CD4-positive, alpha-beta T cell (primary cell): Measurements from ENCODE around the gene CAMK4. TPM values are rescaled to one million over a fixed set of nuclear protein-coding genes. Genes with fewer than 3 reads are reported as not detected.

Source experiments
- ATAC-seq: fragments of 200-7000 bp; cut with Tn5 transposase; one replicate; pipeline ENCODE4 v1.10.0; 2022; ENCODE audit warnings: mild to moderate bottlenecking; ENCODE audit not compliant: poor library complexity
- CTCF ChIA-PET: fragments of 350-600 bp; sonication (Branson Sonifier 250); formaldehyde crosslinking; loops from one replicate; lab custom pipeline; 2021; ENCODE audit warnings: antibody characterized with exemption, inconsistent platforms; lab: Charles Lee
- POLR2A ChIA-PET: fragments of 350-600 bp; sonication (Branson Sonifier 250); formaldehyde crosslinking; loops from one replicate; lab custom pipeline; 2021; ENCODE audit warnings: antibody characterized with exemption, inconsistent platforms; lab: Charles Lee
- DNase-seq, 14 experiments: peaks; one replicate each; pipeline ENCODE4 v3.0.0-alpha.2; 2013 to 2020; ENCODE audit warnings: mixed read lengths in 2 of 14
- H3K27ac ChIP-seq, 2 donors: one replicate each; pipeline versions ENCODE4 v1.5.1 to v1.7.0; 2013; ENCODE audit warnings: low read length in 2 of 2, low read depth in 1 of 2, mild to moderate bottlenecking in 1 of 2
- H3K27me3 ChIP-seq, 2 experiments: 1 replicate in 1 of 2; 2 replicates in 1 of 2; pipeline versions ENCODE4 v1.6.1 to v1.7.0; 2013; ENCODE audit warnings: low read length in 2 of 2, control low read depth in 1 of 2, mild to moderate bottlenecking in 1 of 2, moderate library complexity in 1 of 2; ENCODE audit not compliant: insufficient read depth in 2 of 2, control insufficient read depth in 1 of 2
- H3K36me3 ChIP-seq: one replicate; pipeline ENCODE4 v1.6.1; 2013; ENCODE audit warnings: low read length, control low read depth; ENCODE audit not compliant: insufficient read depth
- H3K4me1 ChIP-seq: one replicate; pipeline ENCODE4 v1.6.1; 2013; ENCODE audit warnings: low read length, control low read depth; ENCODE audit not compliant: insufficient read depth
- H3K4me3 ChIP-seq: one replicate; pipeline ENCODE4 v1.5.1; 2013; ENCODE audit warnings: mild to moderate bottlenecking, low read length, moderate library complexity
- H3K9me3 ChIP-seq, 2 experiments: 1 replicate in 1 of 2; 2 replicates in 1 of 2; pipeline versions ENCODE4 v1.6.1 to v1.7.0; 2013; ENCODE audit warnings: low read length in 2 of 2, mild to moderate bottlenecking in 2 of 2, control low read depth in 1 of 2, moderate library complexity in 1 of 2; ENCODE audit not compliant: control insufficient read depth in 1 of 2, insufficient read depth in 1 of 2
- H3K27ac Mint-ChIP-seq: one replicate; pipeline ENCODE4 v1.8.0; 2020; ENCODE audit warnings: mixed read lengths
- H3K27me3 Mint-ChIP-seq: one replicate; pipeline ENCODE4 v1.8.0; 2021; ENCODE audit warnings: mixed read lengths
- H3K36me3 Mint-ChIP-seq: one replicate; pipeline ENCODE4 v1.8.0; 2021; ENCODE audit warnings: low read depth, mixed read lengths
- H3K4me1 Mint-ChIP-seq: one replicate; pipeline ENCODE4 v1.8.0; 2021; ENCODE audit warnings: low read depth, mixed read lengths
- H3K4me3 Mint-ChIP-seq: one replicate; pipeline ENCODE4 v1.8.0; 2020; ENCODE audit warnings: mild to moderate bottlenecking, mixed read lengths
- H3K9me3 Mint-ChIP-seq: one replicate; pipeline ENCODE4 v1.8.0; 2020; ENCODE audit warnings: mixed read lengths
- intact Hi-C, 2 experiments: fragments of 100-400 bp; cut with DNase I in 1 of 2; cut with micrococcal nuclease in 1 of 2; formaldehyde crosslinking; loops; one replicate each; pipeline versions ENCODE4 v1.15.1 to v1.9.0; 2023 to 2025; cut with DNase I, micrococcal nuclease
- total RNA-seq, 174 experiments: library from RNA in 2 of 174; stranded (reverse) in 2 of 174; gene quantifications; one replicate each; pipeline ENCODE4 v1.2.3 and lab custom pipeline; 2021 to 2026
- TF ChIP-seq, protein P1 (sequence below): fragments of 200-600 bp; IDR thresholded peaks from one replicate; pipeline ENCODE4 v1.8.0; 2022; ENCODE audit warnings: antibody characterized with exemption, mild to moderate bottlenecking

The CAMK4 gene
- total RNA-seq, 2 experiments from 2014 or later, result 202 to 225 TPM

DNA sequence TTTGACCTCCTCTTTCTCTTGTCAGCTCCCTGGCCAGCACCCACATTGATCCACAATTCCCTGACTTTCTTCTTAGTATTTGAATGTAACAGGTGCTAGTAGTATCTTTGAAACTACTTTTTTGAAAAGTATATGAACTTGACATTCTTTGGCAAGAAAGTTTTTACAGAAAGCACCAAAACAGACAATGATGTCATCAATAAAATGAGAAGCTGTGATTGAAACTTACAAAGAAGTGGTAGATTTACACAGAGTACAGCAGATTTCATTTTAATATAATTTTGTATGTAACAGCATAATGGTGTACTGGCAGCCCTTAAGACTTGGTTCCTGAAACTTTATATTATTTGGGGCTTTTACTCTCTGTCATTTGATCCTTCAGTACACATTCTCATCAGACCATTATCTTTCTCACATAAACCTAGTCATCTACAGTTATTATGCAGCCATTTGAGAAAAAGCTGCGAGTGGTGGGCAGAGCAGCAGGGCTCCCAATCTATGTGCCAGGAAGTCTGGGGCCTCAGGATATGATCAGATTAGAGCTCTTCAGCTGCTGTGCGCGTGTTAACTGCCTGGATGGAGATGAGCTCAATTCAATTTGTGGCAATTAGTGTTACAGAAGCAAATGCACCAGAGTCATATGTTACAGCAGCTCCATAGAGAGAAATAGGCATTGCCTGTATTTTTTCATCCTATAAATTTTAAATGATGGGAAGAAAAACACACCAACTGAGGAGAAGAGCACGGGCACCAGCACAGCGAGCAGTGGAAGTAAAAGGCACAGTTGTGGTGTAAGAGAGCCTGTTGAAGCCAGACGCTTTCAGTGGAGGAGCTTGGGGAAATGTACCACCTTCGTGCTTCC lies 162.0 kb downstream of the CAMK4 start:
- POLR2A ChIA-PET, result interaction anchor here (1.1 kb wide), 1 partner anchor 162 kb away, joined by 4 read pairs; the partner anchor contains the start of gene CAMK4
- intact Hi-C loops, result loop anchor here in 1 of 2 experiments (10.0 kb wide), 1 partner anchor 231 kb away; no protein-coding TSS in a partner anchor

GRCh38 chr5:111386832-111387162 lies 162.6 kb downstream of the CAMK4 start:
- Histone ChIP-seq H3K27me3 (no peaks in the 10 kb centered on the region), H3K4me1 (no peaks in the 10 kb centered on the region), H3K9me3 (no peaks in the 10 kb centered on the region), H3K4me3 (no peak overlapping the region), H3K36me3 (peaks cover 54% of the 10 kb centered on the region), H3K27ac (no peak overlapping the region)
- Mint-ChIP-seq H3K4me1 (peaks cover 23% of the 10 kb centered on the region), H3K4me3 (no peak overlapping the region), H3K36me3 (peaks cover 6% of the 10 kb centered on the region), H3K27me3 (no peaks in the 10 kb centered on the region), H3K27ac (no peak overlapping the region), H3K9me3 (no peaks in the 10 kb centered on the region)
- ATAC-seq (no peak), DNase-seq (no peak)
- ChIA-PET POLR2A (interaction anchor here (1.1 kb wide), 1 partner anchor 163 kb away, joined by 4 read pairs; the partner anchor contains the start of gene CAMK4), CTCF (interaction anchor here (1.1 kb wide), 1 partner anchor 229 kb away, joined by 3 read pairs; no protein-coding TSS in a partner anchor)
- intact Hi-C loops, result loop anchor here in 1 of 2 experiments (10.0 kb wide), 1 partner anchor 232 kb away; no protein-coding TSS in a partner anchor
- TF ChIP-seq, protein P1, sequence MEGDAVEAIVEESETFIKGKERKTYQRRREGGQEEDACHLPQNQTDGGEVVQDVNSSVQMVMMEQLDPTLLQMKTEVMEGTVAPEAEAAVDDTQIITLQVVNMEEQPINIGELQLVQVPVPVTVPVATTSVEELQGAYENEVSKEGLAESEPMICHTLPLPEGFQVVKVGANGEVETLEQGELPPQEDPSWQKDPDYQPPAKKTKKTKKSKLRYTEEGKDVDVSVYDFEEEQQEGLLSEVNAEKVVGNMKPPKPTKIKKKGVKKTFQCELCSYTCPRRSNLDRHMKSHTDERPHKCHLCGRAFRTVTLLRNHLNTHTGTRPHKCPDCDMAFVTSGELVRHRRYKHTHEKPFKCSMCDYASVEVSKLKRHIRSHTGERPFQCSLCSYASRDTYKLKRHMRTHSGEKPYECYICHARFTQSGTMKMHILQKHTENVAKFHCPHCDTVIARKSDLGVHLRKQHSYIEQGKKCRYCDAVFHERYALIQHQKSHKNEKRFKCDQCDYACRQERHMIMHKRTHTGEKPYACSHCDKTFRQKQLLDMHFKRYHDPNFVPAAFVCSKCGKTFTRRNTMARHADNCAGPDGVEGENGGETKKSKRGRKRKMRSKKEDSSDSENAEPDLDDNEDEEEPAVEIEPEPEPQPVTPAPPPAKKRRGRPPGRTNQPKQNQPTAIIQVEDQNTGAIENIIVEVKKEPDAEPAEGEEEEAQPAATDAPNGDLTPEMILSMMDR, result no peak

More for the DNA sequence above, 162.0 kb downstream of the CAMK4 start:
- Mint-ChIP-seq H3K27ac (no peak overlapping the region), H3K27me3 (no peaks in the 10 kb centered on the region), H3K9me3 (no peaks in the 10 kb centered on the region), H3K4me3 (no peak overlapping the region), H3K36me3 (peaks cover 12% of the 10 kb centered on the region), H3K4me1 (peaks cover 27% of the 10 kb centered on the region)
- H3K27me3 ChIP-seq, result no peaks in the 10 kb centered on the region
- H3K4me1 ChIP-seq, result no peaks in the 10 kb centered on the region
- no peak overlapping the region for H3K27ac ChIP-seq
- peaks cover 55% of the 10 kb centered on the region for H3K36me3 ChIP-seq
- TF ChIP-seq, protein P1, result no peak
- no peak for DNase-seq
- no peak for ATAC-seq
- H3K4me3 ChIP-seq, result no peak overlapping the region
- H3K9me3 ChIP-seq, result no peaks in the 10 kb centered on the region
- CTCF ChIA-PET, result interaction anchor here (1.1 kb wide), 1 partner anchor 228 kb away, joined by 3 read pairs; no protein-coding TSS in a partner anchor

DNA sequence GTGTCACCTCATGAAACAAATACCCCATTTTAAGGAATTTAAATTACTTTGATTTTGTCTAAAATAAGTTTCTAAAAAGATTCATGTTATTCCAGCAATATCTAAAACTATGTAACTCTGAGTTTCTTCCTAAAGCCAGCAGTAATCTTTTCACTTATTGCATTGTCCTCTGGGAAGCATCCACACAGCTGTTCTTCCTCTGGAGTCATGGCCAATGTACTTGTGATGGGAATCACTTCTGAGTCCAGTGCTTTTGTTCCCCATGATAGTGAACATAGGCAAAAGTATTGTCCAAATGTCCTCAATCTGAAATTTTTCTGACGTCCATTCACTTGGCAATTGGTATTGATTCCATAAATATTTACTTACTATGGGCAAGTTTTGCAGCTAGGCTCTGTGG lies 163.2 kb downstream of the CAMK4 start:
- CTCF ChIA-PET, result no interaction called here
- peaks cover under 1% of the 10 kb centered on the region for H3K36me3 Mint-ChIP-seq
- POLR2A ChIA-PET, result interaction anchor here (0.9 to 1.1 kb wide), 2 partner anchors 11 to 163 kb away, joined by 3 to 4 read pairs; partner anchors contain the start of gene CAMK4
- Histone ChIP-seq H3K4me3 (no peak overlapping the region), H3K36me3 (peaks cover 58% of the 10 kb centered on the region), H3K4me1 (no peaks in the 10 kb centered on the region), H3K9me3 (no peaks in the 10 kb centered on the region), H3K27ac (no peak overlapping the region), H3K27me3 (no peaks in the 10 kb centered on the region)
- intact Hi-C loops, result loop anchor here in 1 of 2 experiments (10.0 kb wide), 1 partner anchor 233 kb away; no protein-coding TSS in a partner anchor
- DNase-seq, result no peak
- TF ChIP-seq, protein P1, result no peak
- H3K27me3 Mint-ChIP-seq, result no peaks in the 10 kb centered on the region
- no peak overlapping the region for H3K4me3 Mint-ChIP-seq
- no peak for ATAC-seq
- H3K9me3 Mint-ChIP-seq, result no peaks in the 10 kb centered on the region
- H3K27ac Mint-ChIP-seq, result no peak overlapping the region
- H3K4me1 Mint-ChIP-seq, result peaks cover 22% of the 10 kb centered on the region
